ENCODE data around the gene DNAJB2. TPM values are rescaled to one million over a fixed set of nuclear protein-coding genes. Genes with fewer than 3 reads are reported as not detected.

DNAJB2 gene
- total and polyA plus RNA-seq, 2 of the 8 experiments (the other 6 are each of a cell fraction or from before 2014, with no cell fraction given), result 21.0 to 26.3 TPM

GRCh38 chr2:219325136-219325535 is 46.0 kb downstream of the DNAJB2 start:
- no peaks in the 10 kb centered on the region for H3K79me1 ChIP-seq (ENCODE audit: low read depth, low read length)
- CTCF ChIA-PET (ENCODE audit: partially characterized antibody), result interaction anchor here (0.7 to 1.5 kb wide), 5 partner anchors 30 to 149 kb away, joined by 3 to 4 read pairs (median 4); partner anchors contain the start of gene CNPPD1
- no peaks in the 10 kb centered on the region for H4K20me1 ChIP-seq (replicated peaks in 1 of 2; ENCODE audit: control insufficient read depth in 1 of 2, insufficient read depth in 2 of 2, low read length in 2 of 2)
- H3K4me1 ChIP-seq (replicated peaks in 1 of 4; ENCODE audit: control insufficient read depth in 3 of 4, insufficient read depth in 4 of 4, low read length in 3 of 4), result no peaks in the 10 kb centered on the region
- H2AK5ac ChIP-seq (ENCODE audit: low read depth, low read length), result no peak overlapping the region
- H3K27me3 ChIP-seq (replicated peaks in 1 of 4; ENCODE audit: control insufficient read depth in 3 of 4, extremely low read depth in 1 of 4, insufficient read depth in 3 of 4, low read length in 3 of 4), result peaks cover 0 to 6% (median 2%) of the 10 kb centered on the region in 4 experiments; a peak in 4 of 7 replicates
- H3K23ac ChIP-seq (ENCODE audit: insufficient read length), result no peak overlapping the region
- 83% methylated on average over 4 of the region's 4 CpGs; no CpG with 5 or more reads in 1 of the 2 experiments for WGBS, 2 experiments (ENCODE audit: extremely low coverage in 1 of 2, insufficient coverage in 1 of 2, insufficient read length in 1 of 2, insufficient replicate concordance in 2 of 2, low coverage in 1 of 2, low lambda C conversion rate in 2 of 2, missing lambda C conversion rate in 1 of 2)
- H2BK15ac ChIP-seq (ENCODE audit: low read length), result no peak overlapping the region
- no peak overlapping the region for H3K4me3 ChIP-seq (ENCODE audit: extremely low read depth in 1 of 4, insufficient read depth in 2 of 4, low read depth in 3 of 4, low read length in 4 of 4)
- no peak overlapping the region for H3K18ac ChIP-seq (ENCODE audit: extremely low read depth, low read length)
- H3K27ac ChIP-seq (ENCODE audit: low read depth, low read length), result no peak overlapping the region
- no peak overlapping the region for H3K4ac ChIP-seq (replicated peaks; ENCODE audit: insufficient read length, low read depth, low read length)
- no peak overlapping the region for H2BK20ac ChIP-seq (ENCODE audit: low read length)
- TF ChIP-seq SP4 (IDR thresholded peaks at IDR 0.05; ENCODE audit: low read length) (no peak), SRF (IDR thresholded peaks at IDR 0.05; ENCODE audit: low read depth, low read length) (no peak), SP2 (IDR thresholded peaks at IDR 0.05; ENCODE audit: low read length) (no peak), KDM5A (IDR thresholded peaks at IDR 0.05; ENCODE audit: low read length) (no peak), E2F6 (IDR thresholded peaks at IDR 0.05) (no peak), ASH2L (IDR thresholded peaks at IDR 0.05; ENCODE audit: low read length) (no peak), USF2 (IDR thresholded peaks at IDR 0.05; ENCODE audit: low read length) (no peak), TCF12 (IDR thresholded peaks at IDR 0.05; ENCODE audit: low read depth, low read length) (no peak), YY1 (IDR thresholded peaks at IDR 0.05; ENCODE audit: low read depth, low read length) (no peak)
- FAIRE-seq (no peak), DNase-seq (ENCODE audit: low read depth in 1 of 2, low spot score in 2 of 2) (no peak)
- POLR2A ChIA-PET (ENCODE audit: partially characterized antibody), result no interaction called here
- no peak overlapping the region for H4K8ac ChIP-seq (ENCODE audit: extremely low read depth, insufficient read depth, low read length)
- H3K9me3 ChIP-seq (ENCODE audit: insufficient read depth in 2 of 2, low read depth in 1 of 2, low read length in 1 of 2), result no peaks in the 10 kb centered on the region
- no peak overlapping the region for H3K14ac ChIP-seq (ENCODE audit: insufficient read length)
- H3K79me2 ChIP-seq (ENCODE audit: control insufficient read depth in 1 of 2, insufficient read depth in 2 of 2, low read length in 2 of 2), result no peaks in the 10 kb centered on the region
- no peak overlapping the region for H2BK12ac ChIP-seq (ENCODE audit: low read depth, low read length)
- no peak overlapping the region for H2BK120ac ChIP-seq (replicated peaks; ENCODE audit: low read depth, low read length)
- no peak overlapping the region for H2BK5ac ChIP-seq (ENCODE audit: low read depth, low read length)
- no peak overlapping the region for H4K91ac ChIP-seq (replicated peaks; ENCODE audit: insufficient read length, low read length)
- H2AFZ ChIP-seq (ENCODE audit: low read length), result no peak overlapping the region
- no peak overlapping the region for H3K56ac ChIP-seq (replicated peaks; ENCODE audit: insufficient read length, low read depth, low read length)
- H3K9ac ChIP-seq (replicated peaks in 1 of 4; ENCODE audit: extremely low read depth in 1 of 4, low read depth in 3 of 4, low read length in 3 of 4), result no peak overlapping the region
- H3K36me3 ChIP-seq (ENCODE audit: control insufficient read depth in 2 of 4, insufficient read depth in 4 of 4, low read length in 3 of 4), result no peaks in the 10 kb centered on the region
- H3K4me2 ChIP-seq (ENCODE audit: insufficient read depth in 1 of 2, low read depth in 2 of 2, low read length in 2 of 2), result no peak overlapping the region
- H4K5ac ChIP-seq (ENCODE audit: insufficient read length, low read depth, low read length), result no peak overlapping the region
- H3K23me2 ChIP-seq (ENCODE audit: low read depth, low read length), result no peaks in the 10 kb centered on the region

Data from H1 (cell line).